Panc1 (cell line): Measurements from ENCODE around the gene RRP36. TPM values are rescaled to one million over a fixed set of nuclear protein-coding genes. Genes with fewer than 3 reads are reported as not detected.
A peak's percentile ranks its signal among the peaks of the same experiment; 100 is the strongest.

Experiments
- ATAC-seq: fragments of 200-7000 bp; cut with Tn5 transposase; 2 replicates; pipeline ENCODE4 v1.9.1; 2020; ENCODE audit warnings: mild to moderate bottlenecking, moderate library complexity
- BruUV-seq: library from RNA; stranded (reverse); fragments of 400-500 nt; replicated peaks from 2 replicates; lab custom pipeline; 2021; lab: Mats Ljungman, UMichigan
- CTCF ChIA-PET: fragments of 300-600 bp; sonication (Branson Sonifier 250); formaldehyde crosslinking; loops from one replicate; lab custom pipeline; 2022; ENCODE audit warnings: antibody characterized with exemption; lab: Charles Lee
- POLR2A ChIA-PET: fragments of 300-600 bp; sonication (Branson Sonifier 250); formaldehyde crosslinking; loops from one replicate; lab custom pipeline; 2022; ENCODE audit warnings: antibody characterized with exemption; lab: Charles Lee
- DNase-seq: peaks from one replicate; pipeline ENCODE4 v3.0.0-alpha.2; 2010; ENCODE audit warnings: low read depth, low spot score
- H3K27ac ChIP-seq: 2 replicates; pipeline ENCODE4 v1.5.1; 2011; ENCODE audit warnings: mild to moderate bottlenecking, low read length, inconsistent platforms
- H3K27me3 ChIP-seq: fragments of 200-500 bp; sonication (Bioruptor generic); 2 replicates; pipeline ENCODE4 v1.6.0; 2014; ENCODE audit warnings: low read length, inconsistent platforms; ENCODE audit not compliant: control insufficient read depth, insufficient read depth
- H3K36me3 ChIP-seq: fragments of 200-500 bp; sonication (Bioruptor generic); 2 replicates; pipeline ENCODE4 v1.5.1; 2014; ENCODE audit warnings: inconsistent platforms, mild to moderate bottlenecking, low read length, moderate library complexity; ENCODE audit not compliant: control insufficient read depth, insufficient read depth
- H3K4me1 ChIP-seq: 2 replicates; pipeline ENCODE4 v1.5.1; 2011; ENCODE audit warnings: inconsistent platforms, mild to moderate bottlenecking, low read length, moderate library complexity; ENCODE audit not compliant: control insufficient read depth, insufficient read depth
- H3K4me3 ChIP-seq, 2 experiments: 2 replicates each; pipeline ENCODE4 v1.5.1; 2011 to 2012; ENCODE audit warnings: low read depth in 2 of 2, low read length in 2 of 2, mild to moderate bottlenecking in 2 of 2, inconsistent platforms in 1 of 2, moderate library complexity in 1 of 2
- H3K9me3 ChIP-seq: fragments of 200-500 bp; sonication (Bioruptor generic); 2 replicates; pipeline ENCODE4 v1.5.1; 2014; ENCODE audit warnings: low read depth, mild to moderate bottlenecking, inconsistent platforms, low read length, moderate library complexity; ENCODE audit not compliant: control insufficient read depth, insufficient read depth
- CTCF ChIP-seq: fragments of 450-650 bp; IDR thresholded peaks from 2 replicates; pipeline ENCODE4 v1.5.1; 2017; ENCODE audit warnings: mild to moderate bottlenecking
- POLR2AphosphoS5 ChIP-seq: IDR thresholded peaks from 2 replicates; pipeline ENCODE4 v1.6.1; 2012; ENCODE audit warnings: mild to moderate bottlenecking, low read depth, low read length, moderate library complexity
- TCF7L2 ChIP-seq: IDR thresholded peaks from 2 replicates; pipeline ENCODE4 v1.6.1; 2011; ENCODE audit warnings: mild to moderate bottlenecking, low read depth, low read length, inconsistent platforms
- in situ Hi-C: cut with HindIII; loops from 2 replicates; pipeline ENCODE4 v1.10.0; 2016; ENCODE audit warnings: low sequenced_read_pairs, low pct_unique_long_range_greater_than_20kb
- intact Hi-C: fragments of 100-400 bp; cut with micrococcal nuclease; formaldehyde crosslinking; loops from one replicate; pipeline ENCODE4 v1.10.0; 2022; ENCODE audit not compliant: unreplicated experiment
- total RNA-seq: library from RNA; stranded (reverse); gene quantifications from one replicate; pipeline ENCODE4 v1.2.1, GENCODE V29; 2021; ENCODE audit not compliant: unreplicated experiment

Gene RRP36
- total RNA-seq, 1 experiment from 2014 or later, result 106 TPM

GRCh38 chr6:43078691-43079090, 57.3 kb downstream of the RRP36 start:
- in situ Hi-C loops (no loop called here), intact Hi-C loops (loop anchor here (5.0 kb wide), 1 partner anchor 64 kb away; no protein-coding TSS in a partner anchor)
- no peak for ATAC-seq
- Histone ChIP-seq H3K4me3 (peak overlapping the region; percentile 90 to 91; a peak in 3 of 4 replicates), H3K36me3 (peaks cover 3% of the 10 kb centered on the region; the same call in 1 of the 2 replicates), H3K27me3 (no peaks in the 10 kb centered on the region), H3K27ac (peak overlapping the region; percentile 91), H3K4me1 (peaks cover 50% of the 10 kb centered on the region), H3K9me3 (no peaks in the 10 kb centered on the region)
- BruUV-seq, result TSS peak; percentile 79
- no peak for DNase-seq
- ChIA-PET POLR2A (no interaction called here), CTCF (no interaction called here)
- TF ChIP-seq CTCF (no peak), TCF7L2 (no peak), POLR2AphosphoS5 (no peak)

Other genes with a start within 250 kb of the RRP36 start
- gene BICRAL, start 239.6 kb upstream of the RRP36 start, total RNA-seq, result 12.9 TPM
- gene RPL7L1, start 142.0 kb upstream of the RRP36 start, total RNA-seq, result 109 TPM
- gene PTCRA, start 105.6 kb upstream of the RRP36 start, total RNA-seq, result not detected
- 72.8 TPM for gene CNPY3, start 92.1 kb upstream of the RRP36 start, total RNA-seq
- 0.72 TPM for gene GNMT, start 60.9 kb upstream of the RRP36 start, total RNA-seq
- gene PEX6, start 42.4 kb upstream of the RRP36 start, total RNA-seq, result 21.7 TPM
- 63.6 TPM for gene PPP2R5D, start 37.1 kb upstream of the RRP36 start, total RNA-seq
- 111 TPM for gene MEA1, start 7.7 kb upstream of the RRP36 start, total RNA-seq
- gene KLHDC3, start 7.4 kb upstream of the RRP36 start, total RNA-seq, result 60.9 TPM
- 32.1 TPM for gene CUL7, start 32.2 kb downstream of the RRP36 start, total RNA-seq
- 65.6 TPM for gene MRPL2, start 37.8 kb downstream of the RRP36 start, total RNA-seq
- gene KLC4, start 38.0 kb downstream of the RRP36 start, total RNA-seq, result 22.6 TPM
- gene PTK7, start 54.7 kb downstream of the RRP36 start, total RNA-seq, result 240 TPM
- 48.9 TPM for gene SRF, start 149.6 kb downstream of the RRP36 start, total RNA-seq
- gene CUL9, start 160.6 kb downstream of the RRP36 start, total RNA-seq, result 54.3 TPM
- 67.3 TPM for gene DNPH1, start 207.9 kb downstream of the RRP36 start, total RNA-seq
- gene TTBK1, start 221.9 kb downstream of the RRP36 start, total RNA-seq, result 0.10 TPM